OCI-LY1 (cell line): ENCODE data around the gene NOD1.

Source experiments
- EZH2 ChIP-seq: fragments of 200-600 bp; sonication (generic), shearing (Covaris generic); IDR thresholded peaks from 2 replicates; pipeline ENCODE4 v1.8.0; 2017; ENCODE audit warnings: borderline replicate concordance, mixed run types, mild to moderate bottlenecking, antibody characterized with exemption, low read length, moderate library complexity, mixed read lengths
- TF ChIP-seq, protein P1 (sequence below): fragments of 200-600 bp; sonication (generic), shearing (Covaris generic); IDR thresholded peaks from 2 replicates; pipeline ENCODE4 v1.5.1; 2017; ENCODE audit warnings: mild to moderate bottlenecking, antibody characterized with exemption, low read length, moderate library complexity, mixed read lengths

DNA sequence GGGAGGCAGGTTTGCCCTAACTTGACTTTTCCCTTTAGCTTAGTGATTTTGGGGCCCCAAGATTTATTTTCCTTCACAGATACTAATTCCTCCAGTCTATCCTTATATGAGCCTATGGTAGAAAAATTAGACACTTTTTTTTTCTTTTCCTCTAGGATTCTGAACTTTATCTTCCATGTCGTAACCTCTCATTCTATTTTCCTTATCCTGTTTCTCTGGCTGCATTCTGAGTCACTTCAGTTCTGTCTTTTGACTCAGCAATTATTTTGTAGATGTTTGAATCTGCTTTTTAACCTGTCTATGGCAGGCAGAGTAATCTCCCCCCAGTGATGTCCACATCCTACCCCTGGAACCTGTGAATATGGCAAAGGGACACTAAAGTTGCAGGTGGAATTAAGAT is 7.1 kb upstream of the NOD1 start:
- TF ChIP-seq, protein P1, sequence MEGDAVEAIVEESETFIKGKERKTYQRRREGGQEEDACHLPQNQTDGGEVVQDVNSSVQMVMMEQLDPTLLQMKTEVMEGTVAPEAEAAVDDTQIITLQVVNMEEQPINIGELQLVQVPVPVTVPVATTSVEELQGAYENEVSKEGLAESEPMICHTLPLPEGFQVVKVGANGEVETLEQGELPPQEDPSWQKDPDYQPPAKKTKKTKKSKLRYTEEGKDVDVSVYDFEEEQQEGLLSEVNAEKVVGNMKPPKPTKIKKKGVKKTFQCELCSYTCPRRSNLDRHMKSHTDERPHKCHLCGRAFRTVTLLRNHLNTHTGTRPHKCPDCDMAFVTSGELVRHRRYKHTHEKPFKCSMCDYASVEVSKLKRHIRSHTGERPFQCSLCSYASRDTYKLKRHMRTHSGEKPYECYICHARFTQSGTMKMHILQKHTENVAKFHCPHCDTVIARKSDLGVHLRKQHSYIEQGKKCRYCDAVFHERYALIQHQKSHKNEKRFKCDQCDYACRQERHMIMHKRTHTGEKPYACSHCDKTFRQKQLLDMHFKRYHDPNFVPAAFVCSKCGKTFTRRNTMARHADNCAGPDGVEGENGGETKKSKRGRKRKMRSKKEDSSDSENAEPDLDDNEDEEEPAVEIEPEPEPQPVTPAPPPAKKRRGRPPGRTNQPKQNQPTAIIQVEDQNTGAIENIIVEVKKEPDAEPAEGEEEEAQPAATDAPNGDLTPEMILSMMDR: no peak
- no peak for TF ChIP-seq EZH2
